NCI-H1105 treated with DMSO at 0.1 percent for 48 hours (cell line): Measurements from ENCODE around the gene TK2.

Experiments used
- DNase-seq: peaks from one replicate; lab custom pipeline; 2025; lab: John Stamatoyannopoulos, UW

The TK2 gene

DNA sequence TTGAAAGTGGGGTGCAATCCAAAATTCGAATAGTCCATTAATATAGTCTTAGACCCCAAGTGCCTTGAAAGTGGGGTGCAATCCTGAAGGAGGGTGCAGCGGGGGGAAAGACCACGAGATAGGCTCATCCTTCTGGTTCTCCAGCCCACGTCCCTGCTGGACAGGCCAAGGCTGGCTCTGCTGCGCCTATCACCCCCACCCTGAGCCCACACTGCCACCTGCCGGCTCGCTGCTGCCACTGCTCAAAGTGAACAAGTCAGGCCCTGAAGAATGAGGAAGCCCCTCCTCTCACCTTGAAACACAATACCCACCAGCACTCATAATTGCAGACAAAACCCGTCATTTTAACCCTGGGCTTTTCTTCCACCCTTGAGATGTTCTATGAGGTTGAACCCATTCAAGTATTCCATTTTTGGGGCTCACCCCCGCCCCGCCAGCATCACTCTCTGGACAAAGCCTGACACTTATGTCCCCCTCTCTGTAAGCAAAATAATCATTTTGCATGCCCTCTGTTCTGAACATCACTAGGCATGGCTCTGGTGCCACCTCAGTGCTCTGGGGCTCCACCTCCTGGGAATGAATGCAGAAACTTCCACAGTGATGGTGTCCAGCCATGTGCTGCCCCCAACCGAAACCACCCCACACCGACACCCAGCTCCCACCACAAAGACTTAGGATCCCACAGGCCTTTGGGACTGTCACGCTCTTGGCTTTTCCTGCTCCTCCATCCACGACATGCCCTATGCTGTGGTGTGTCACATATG, 66.1 kb downstream of the TK2 start:
- peak; percentile 42 for DNase-seq

DNA sequence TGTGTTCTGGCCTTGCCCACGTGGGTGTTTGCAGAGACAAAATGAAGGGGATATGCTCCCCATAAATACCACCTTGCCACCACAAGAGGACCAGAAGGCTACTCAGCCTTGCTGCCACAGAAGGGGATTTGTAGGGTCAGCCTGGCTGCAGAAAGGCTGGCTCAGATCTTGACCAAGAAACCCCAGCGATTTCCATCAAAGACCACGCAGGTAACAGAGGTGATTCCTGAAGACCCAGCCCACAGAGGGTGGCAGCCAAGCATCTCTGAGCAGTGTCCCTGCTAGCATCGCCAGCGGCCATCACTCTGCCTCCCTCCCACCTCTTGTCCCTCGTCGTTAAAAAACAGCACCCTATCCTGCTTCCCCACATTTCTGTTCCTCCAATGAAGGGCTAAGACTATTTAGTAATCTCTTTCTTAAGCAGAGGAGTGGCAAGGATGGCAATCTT, 68.0 kb downstream of the TK2 start:
- DNase-seq, result no peak

GRCh38 chr16:66481081-66481942, 68.6 kb downstream of the TK2 start:
- no peak for DNase-seq

GRCh38 chr16:66480265-66481080, 69.4 kb downstream of the TK2 start:
- no peak for DNase-seq

DNA sequence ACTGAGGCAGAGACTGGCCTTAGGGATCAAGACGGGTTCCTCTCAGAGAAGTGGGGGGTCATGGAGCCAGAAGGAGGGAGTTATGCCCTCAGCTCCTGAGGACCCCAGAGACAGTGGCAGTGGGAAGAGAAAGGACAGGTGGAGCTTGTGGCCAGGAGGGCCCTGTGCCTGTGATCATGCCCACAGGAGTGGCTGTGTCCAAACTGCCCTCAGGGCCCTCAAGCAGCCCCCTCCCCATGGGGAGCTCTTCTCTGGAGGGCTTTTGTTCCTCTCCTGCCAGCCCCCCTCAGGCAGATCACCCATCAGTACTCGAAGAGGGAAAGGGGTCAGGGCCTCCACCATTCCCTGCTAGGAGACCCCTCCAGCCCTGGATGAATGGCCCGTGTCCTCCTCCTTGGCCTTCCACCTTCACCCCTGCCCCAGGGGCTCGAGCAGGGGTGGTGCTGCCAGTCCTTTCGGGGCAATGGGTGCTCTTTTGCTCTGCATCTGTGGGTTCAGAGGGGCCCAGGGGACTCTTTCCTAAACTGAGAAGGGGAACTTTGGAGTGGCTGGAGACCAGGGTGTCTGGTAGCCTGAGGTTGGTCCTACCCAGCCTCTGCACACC, 70.2 kb downstream of the TK2 start:
- DNase-seq, result no peak

GRCh38 chr16:66478733-66479511, 71.0 kb downstream of the TK2 start:
- DNase-seq, result no peak

DNA sequence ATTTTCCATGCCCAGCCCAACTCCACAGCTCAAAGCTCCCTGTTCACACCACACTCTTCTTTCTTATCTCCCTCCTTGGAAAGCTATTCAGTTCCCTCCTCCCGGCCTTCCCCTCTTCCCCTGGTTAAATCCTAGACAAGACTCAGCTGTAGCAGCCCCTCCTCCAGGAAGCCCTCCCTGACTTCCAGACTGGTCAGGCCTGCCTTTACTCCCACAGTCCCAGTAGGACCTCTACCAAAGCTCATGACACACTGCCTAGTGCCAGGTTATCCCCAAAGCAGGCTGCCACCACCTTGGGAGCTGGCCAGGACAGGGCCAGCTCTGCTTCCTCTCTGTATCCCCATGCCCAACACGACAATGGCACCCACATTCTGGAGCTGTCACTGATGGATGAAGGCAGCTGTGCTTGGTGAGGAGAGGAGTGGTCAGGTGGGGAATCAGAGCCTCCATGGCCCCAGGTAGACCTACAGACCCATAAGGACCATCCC, 72.8 kb downstream of the TK2 start:
- no peak for DNase-seq

- no peak for DNase-seq
Observed at GRCh38 chr16:66476328-66477027, 73.4 kb downstream of the TK2 start.

- no peak for DNase-seq
Observed at GRCh38 chr16:66475232-66475631, 74.7 kb downstream of the TK2 start.

GRCh38 chr16:66474750-66475199, 75.1 kb downstream of the TK2 start:
- peak; percentile 2 for DNase-seq

DNA sequence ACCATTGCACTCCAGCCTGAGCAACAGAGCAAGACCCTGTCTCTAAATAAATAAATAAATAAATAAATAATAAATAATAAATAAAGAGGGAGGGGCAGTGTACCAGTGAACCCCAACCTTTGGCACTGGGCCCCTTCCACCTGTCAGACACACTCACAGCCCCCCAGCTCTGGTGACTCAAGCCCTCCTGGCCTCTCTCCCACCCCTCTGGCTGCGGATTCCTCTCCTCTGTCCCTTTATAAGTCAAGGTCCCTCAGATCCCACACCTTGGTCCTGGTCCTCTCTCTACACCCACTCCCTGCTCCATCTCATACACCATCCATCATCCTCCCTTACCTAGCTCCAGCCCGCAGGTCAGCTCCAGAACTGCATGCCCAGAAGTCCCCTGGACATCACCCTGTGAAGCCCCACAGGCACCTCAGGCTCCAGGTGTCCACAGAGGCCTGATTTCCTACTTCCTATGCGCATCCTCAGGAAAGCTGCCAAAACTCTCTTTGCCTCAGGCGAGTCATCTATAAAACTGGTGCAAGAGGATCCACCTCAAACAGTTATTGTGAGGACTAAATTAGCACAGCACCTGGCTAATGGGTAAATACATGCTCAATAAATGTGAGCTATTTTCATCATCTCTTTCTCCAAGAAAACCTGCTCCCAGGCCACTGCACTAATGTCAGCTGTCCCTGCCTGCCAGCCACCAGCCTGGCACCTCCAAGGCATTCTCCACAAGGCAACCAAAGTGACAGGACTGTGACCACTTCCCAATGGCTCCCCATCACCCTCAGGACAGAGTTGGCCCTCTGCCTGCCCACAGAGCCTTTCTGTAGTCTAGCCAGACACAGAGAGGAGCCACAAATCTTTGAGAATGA, 76.0 kb downstream of the TK2 start:
- no peak for DNase-seq

GRCh38 chr16:66473051-66473571, 76.8 kb downstream of the TK2 start:
- no peak for DNase-seq

DNA sequence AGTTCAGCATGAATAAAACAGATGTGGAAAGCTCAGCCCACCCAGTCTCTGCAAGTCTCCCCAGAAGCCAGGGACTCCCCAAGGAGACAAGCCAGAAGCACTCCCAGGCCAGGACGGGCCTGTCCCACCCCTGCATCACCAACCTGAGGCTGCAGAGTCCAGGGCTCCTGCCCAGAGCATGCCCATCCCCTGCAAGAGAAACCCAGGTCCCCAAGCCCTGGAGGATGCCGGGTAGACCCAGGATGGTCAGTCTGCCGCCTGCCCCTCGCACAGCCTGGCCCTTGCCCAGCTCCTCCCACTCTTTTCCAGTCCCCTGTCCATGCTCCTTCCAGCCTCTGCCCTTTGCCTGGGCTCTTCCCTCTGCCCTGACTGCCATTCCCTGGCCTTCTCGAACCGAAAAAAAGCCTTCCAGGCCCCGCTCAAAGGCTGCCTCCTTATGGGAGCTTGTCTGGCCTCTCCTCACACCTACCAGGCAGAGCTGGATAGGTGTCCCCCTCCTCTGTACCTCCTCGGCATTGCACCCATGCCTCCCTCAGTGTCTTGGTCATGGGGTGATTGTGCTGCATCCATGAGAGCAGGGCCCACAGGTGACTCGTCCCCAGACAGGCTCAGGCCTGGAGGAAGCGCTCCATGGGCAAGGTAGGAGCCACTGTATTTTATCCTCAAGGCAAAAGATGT, 78.1 kb downstream of the TK2 start:
- no peak for DNase-seq

- no peak for DNase-seq
Observed at GRCh38 chr16:66471264-66471663, 78.7 kb downstream of the TK2 start.

DNA sequence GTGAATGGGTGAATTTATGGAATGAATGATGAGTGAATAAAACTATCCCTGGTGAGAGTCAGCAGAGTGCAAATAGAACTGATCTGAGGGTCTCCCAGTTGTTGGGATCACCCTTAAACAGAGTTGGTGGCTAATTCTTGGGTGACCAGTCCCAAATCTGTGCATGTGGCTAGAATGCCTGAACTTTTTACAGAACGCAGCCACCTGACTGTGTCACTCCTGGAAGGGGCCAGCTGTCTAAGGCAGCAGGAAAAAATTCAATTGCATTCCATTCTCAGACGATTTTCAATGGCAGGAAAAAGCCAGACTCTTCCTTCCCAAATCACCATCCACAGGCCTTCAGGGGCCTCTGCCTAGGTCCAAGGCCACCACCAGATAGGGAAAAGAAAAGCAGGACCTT, 79.4 kb downstream of the TK2 start:
- no peak for DNase-seq

- no peak for DNase-seq
Observed at GRCh38 chr16:66469947-66470546, 79.9 kb downstream of the TK2 start.

- no peak for DNase-seq
Observed at GRCh38 chr16:66469291-66469946, 80.5 kb downstream of the TK2 start.
